H1 (cell line): ENCODE data around the gene DACT1. TPM values are rescaled to one million over a fixed set of nuclear protein-coding genes. Genes with fewer than 3 reads are reported as not detected.

Source experiments
- CTCF ChIA-PET: fragments of 300-600 bp; sonication (Branson Sonifier 250); formaldehyde crosslinking; loops from one replicate; lab custom pipeline; 2021; ENCODE audit not compliant: partially characterized antibody; lab: Charles Lee
- POLR2A ChIA-PET: fragments of 300-600 bp; sonication (Branson Sonifier 250); formaldehyde crosslinking; loops from one replicate; lab custom pipeline; 2021; ENCODE audit warnings: inconsistent platforms; ENCODE audit not compliant: partially characterized antibody; lab: Charles Lee
- DNase-seq, 2 experiments: peaks; one replicate each; pipeline versions ENCODE4 v3.0.0 to v3.0.0-alpha.2; 2010 to 2022; ENCODE audit warnings: low spot score in 2 of 2, low read depth in 1 of 2, mixed read lengths in 1 of 2
- FAIRE-seq: peaks from 2 replicates; lab custom pipeline; 2011; peaks lifted over from hg19 to GRCh38; lab: Jason Lieb, UNC
- H2AFZ ChIP-seq: 2 replicates; pipeline ENCODE4 v1.8.1; 2012; ENCODE audit warnings: low read length, inconsistent platforms
- H2AK5ac ChIP-seq: 2 replicates; pipeline ENCODE4 v1.6.1; 2013; ENCODE audit warnings: low read depth, low read length
- H2BK120ac ChIP-seq: replicated peaks from 2 replicates; pipeline ENCODE3; 2013; ENCODE audit warnings: low read depth, low read length, inconsistent platforms
- H2BK12ac ChIP-seq: 2 replicates; pipeline ENCODE4 v1.6.1; 2013; ENCODE audit warnings: low read depth, low read length
- H2BK15ac ChIP-seq: 2 replicates; pipeline ENCODE4 v1.6.1; 2013; ENCODE audit warnings: low read length
- H2BK20ac ChIP-seq: 2 replicates; pipeline ENCODE4 v1.6.1; 2013; ENCODE audit warnings: low read length
- H2BK5ac ChIP-seq: 2 replicates; pipeline ENCODE4 v1.6.1; 2013; ENCODE audit warnings: low read depth, low read length
- H3K14ac ChIP-seq: 2 replicates; pipeline ENCODE4 v1.6.1; 2013; ENCODE audit warnings: inconsistent platforms; ENCODE audit not compliant: insufficient read length
- H3K18ac ChIP-seq: 2 replicates; pipeline ENCODE4 v1.6.1; 2013; ENCODE audit warnings: low read length; ENCODE audit errors: extremely low read depth
- H3K23ac ChIP-seq: 2 replicates; pipeline ENCODE4 v1.6.1; 2013; ENCODE audit warnings: inconsistent platforms; ENCODE audit not compliant: insufficient read length
- H3K23me2 ChIP-seq: 2 replicates; pipeline ENCODE4 v1.6.1; 2013; ENCODE audit warnings: low read depth, low read length
- H3K27ac ChIP-seq: 2 replicates; pipeline ENCODE4 v1.6.1; 2011; ENCODE audit warnings: low read depth, low read length, inconsistent platforms
- H3K27me3 ChIP-seq, 4 experiments: replicated peaks in 1 of 4; 1 replicate in 1 of 4; 2 replicates in 3 of 4; pipeline versions ENCODE4 v1.6.1 to v1.8.1; 2011 to 2013; ENCODE audit warnings: low read length in 3 of 4, mild to moderate bottlenecking in 3 of 4, inconsistent platforms in 2 of 4, mixed read lengths in 2 of 4, moderate library complexity in 1 of 4; ENCODE audit not compliant: control insufficient read depth in 3 of 4, insufficient read depth in 3 of 4; ENCODE audit errors: extremely low read depth in 1 of 4
- H3K36me3 ChIP-seq, 4 experiments: 2 replicates each; pipeline versions ENCODE4 v1.6.1 to v1.8.1; 2011 to 2013; ENCODE audit warnings: mild to moderate bottlenecking in 4 of 4, low read length in 3 of 4, moderate library complexity in 2 of 4, control low read depth in 1 of 4, inconsistent platforms in 1 of 4; ENCODE audit not compliant: insufficient read depth in 4 of 4, control insufficient read depth in 2 of 4
- H3K4ac ChIP-seq: replicated peaks from 2 replicates; pipeline ENCODE3; 2013; ENCODE audit warnings: low read length, low read depth, mixed read lengths, inconsistent platforms; ENCODE audit not compliant: insufficient read length
- H3K4me1 ChIP-seq, 4 experiments: replicated peaks in 1 of 4; 1 replicate in 1 of 4; 2 replicates in 3 of 4; pipeline versions ENCODE4 v1.6.1 to v1.8.1; 2011 to 2013; ENCODE audit warnings: low read length in 3 of 4, inconsistent platforms in 2 of 4, mixed read lengths in 1 of 4; ENCODE audit not compliant: insufficient read depth in 4 of 4, control insufficient read depth in 3 of 4
- H3K4me2 ChIP-seq, 2 experiments: 2 replicates each; pipeline versions ENCODE4 v1.6.1 to v1.8.1; 2011 to 2013; ENCODE audit warnings: low read depth in 2 of 2, low read length in 2 of 2, control low read depth in 1 of 2, inconsistent platforms in 1 of 2, mild to moderate bottlenecking in 1 of 2; ENCODE audit not compliant: insufficient read depth in 1 of 2
- H3K4me3 ChIP-seq, 4 experiments: fragments of 200-600, 300-600 bp in 1 of 4; sonication (generic), shearing (Covaris generic), sonication (Bioruptor Twin) in 1 of 4; 2 replicates each; pipeline versions ENCODE4 v1.5.1 to v1.8.1; 2011 to 2016; ENCODE audit warnings: low read length in 4 of 4, low read depth in 3 of 4, control low read depth in 2 of 4, inconsistent platforms in 2 of 4, mild to moderate bottlenecking in 2 of 4, mixed read lengths in 1 of 4, moderate library complexity in 1 of 4; ENCODE audit not compliant: insufficient read depth in 2 of 4; ENCODE audit errors: extremely low read depth in 1 of 4
- H3K56ac ChIP-seq: replicated peaks from 2 replicates; pipeline ENCODE3; 2013; ENCODE audit warnings: low read depth, mild to moderate bottlenecking, mixed read lengths, low read length, inconsistent platforms; ENCODE audit not compliant: insufficient read length
- H3K79me1 ChIP-seq: 2 replicates; pipeline ENCODE4 v1.6.1; 2013; ENCODE audit warnings: low read depth, low read length, control low read depth
- H3K79me2 ChIP-seq, 2 experiments: 2 replicates each; pipeline versions ENCODE4 v1.6.1 to v1.8.1; 2012 to 2013; ENCODE audit warnings: low read length in 2 of 2, mild to moderate bottlenecking in 2 of 2, inconsistent platforms in 1 of 2; ENCODE audit not compliant: insufficient read depth in 2 of 2, control insufficient read depth in 1 of 2
- H3K9ac ChIP-seq, 4 experiments: replicated peaks in 1 of 4; 1 replicate in 1 of 4; 2 replicates in 3 of 4; pipeline versions ENCODE4 v1.6.1 to v1.8.1; 2011 to 2013; ENCODE audit warnings: low read depth in 3 of 4, low read length in 3 of 4, control low read depth in 2 of 4, mild to moderate bottlenecking in 2 of 4, moderate library complexity in 2 of 4, inconsistent platforms in 1 of 4; ENCODE audit errors: extremely low read depth in 1 of 4
- H3K9me3 ChIP-seq, 2 experiments: 2 replicates each; pipeline versions ENCODE4 v1.6.1 to v1.8.1; 2012 to 2013; ENCODE audit warnings: mild to moderate bottlenecking in 2 of 2, moderate library complexity in 2 of 2, control low read depth in 1 of 2, inconsistent platforms in 1 of 2, low read depth in 1 of 2, low read length in 1 of 2, mixed read lengths in 1 of 2; ENCODE audit not compliant: insufficient read depth in 2 of 2
- H4K20me1 ChIP-seq, 2 experiments: replicated peaks in 1 of 2; 2 replicates each; pipeline versions ENCODE3 to v1.8.1; 2011 to 2013; ENCODE audit warnings: inconsistent platforms in 2 of 2, low read length in 2 of 2, mild to moderate bottlenecking in 1 of 2; ENCODE audit not compliant: insufficient read depth in 2 of 2, control insufficient read depth in 1 of 2
- H4K5ac ChIP-seq: 2 replicates; pipeline ENCODE4 v1.6.1; 2013; ENCODE audit warnings: low read length, low read depth, mixed read lengths, inconsistent platforms; ENCODE audit not compliant: insufficient read length
- H4K8ac ChIP-seq: 2 replicates; pipeline ENCODE4 v1.8.0; 2013; ENCODE audit warnings: mild to moderate bottlenecking, moderate library complexity, low read length, inconsistent platforms; ENCODE audit not compliant: insufficient read depth; ENCODE audit errors: extremely low read depth
- H4K91ac ChIP-seq: replicated peaks from 2 replicates; pipeline ENCODE3; 2013; ENCODE audit warnings: low read length, mixed read lengths, inconsistent platforms; ENCODE audit not compliant: insufficient read length
- EP300 ChIP-seq, 2 experiments: IDR thresholded peaks; 1 replicate in 1 of 2; 2 replicates in 1 of 2; pipeline ENCODE4 v1.6.1; 2011 to 2012; ENCODE audit warnings: low read depth in 2 of 2, low read length in 2 of 2, mild to moderate bottlenecking in 2 of 2, borderline replicate concordance in 1 of 2, inconsistent platforms in 1 of 2, moderate library complexity in 1 of 2
- FOSL1 ChIP-seq: IDR thresholded peaks from 2 replicates; pipeline ENCODE4 v1.6.1; 2011; ENCODE audit warnings: mild to moderate bottlenecking, low read depth, low read length, moderate library complexity; ENCODE audit not compliant: insufficient read depth
- GABPA ChIP-seq: IDR thresholded peaks from 2 replicates; pipeline ENCODE4 v1.6.1; 2011; ENCODE audit warnings: mild to moderate bottlenecking, low read length, moderate library complexity, borderline replicate concordance; ENCODE audit not compliant: insufficient read depth
- JUND ChIP-seq: IDR thresholded peaks from 2 replicates; pipeline ENCODE4 v1.6.1; 2011; ENCODE audit warnings: mild to moderate bottlenecking, improper control_type of control experiment, low read length
- PHF8 ChIP-seq: fragments of 200-600 bp; sonication (generic); conservative IDR thresholded peaks from 2 replicates; pipeline ENCODE4 v1.7.1; 2012; ENCODE audit warnings: low read depth, mild to moderate bottlenecking, inconsistent platforms, low read length, moderate library complexity
- SRF ChIP-seq: IDR thresholded peaks from 2 replicates; pipeline ENCODE4 v1.6.1; 2011; ENCODE audit warnings: mild to moderate bottlenecking, low read depth, low read length, moderate library complexity
- TAF1 ChIP-seq: IDR thresholded peaks from 2 replicates; pipeline ENCODE4 v1.6.1; 2011; ENCODE audit warnings: mild to moderate bottlenecking, low read depth, low read length
- TBP ChIP-seq: IDR thresholded peaks from 2 replicates; pipeline ENCODE4 v1.6.1; 2011; ENCODE audit warnings: low read depth, low read length, improper control_type of control experiment
- TEAD4 ChIP-seq: IDR thresholded peaks from 2 replicates; pipeline ENCODE4 v1.6.1; 2012; ENCODE audit warnings: low read depth, low read length, inconsistent platforms, mixed read lengths
- WGBS, 2 experiments: shearing (Covaris generic) in 1 of 2; methylation state at CpG; one replicate each; pipeline versions ENCODE4 v1.1.6 to v1.1.7; 2013 to 2015; ENCODE audit warnings: low lambda C conversion rate in 2 of 2, mixed read lengths in 2 of 2, inconsistent platforms in 1 of 2, low coverage in 1 of 2, missing lambda C conversion rate in 1 of 2; ENCODE audit not compliant: insufficient replicate concordance in 2 of 2, insufficient coverage in 1 of 2, insufficient read length in 1 of 2; ENCODE audit errors: extremely low coverage in 1 of 2, missing lambda C conversion rate in 1 of 2; 5-methylcytosine and 5-hydroxymethylcytosine counted together
- polyA plus RNA-seq, 7 experiments: library from polyadenylated mRNA; depleted of rRNA in 3 of 7; stranded (reverse) in 5 of 7; unstranded in 2 of 7; fragments of >200 nt in 5 of 7; fragments of 200-250 nt in 2 of 7; gene quantifications; 1 replicate in 5 of 7; 2 replicates in 1 of 7; 4 replicates in 1 of 7; pipeline versions ENCODE4 v1.2.1 to v1.2.3, GENCODE V29; 2011 to 2013; ENCODE audit warnings: missing spikeins in 2 of 7, mixed read lengths in 2 of 7
- total RNA-seq: library from RNA; stranded (reverse); fragmentation: NEBNext Ultra II Directional; extraction: Animal tissue kit (Norgen Biotek cat#: 25700); gene quantifications from 2 replicates; pipeline ENCODE4 v1.2.1, GENCODE V29; 2021
- TF ChIP-seq, protein P1 (sequence below), 3 experiments: IDR thresholded peaks; 1 replicate in 2 of 3; 2 replicates in 1 of 3; pipeline versions ENCODE4 v1.5.1 to v1.6.1; 2011; ENCODE audit warnings: low read length in 3 of 3, mild to moderate bottlenecking in 3 of 3, inconsistent platforms in 2 of 3, low read depth in 1 of 3, moderate library complexity in 1 of 3; ENCODE audit not compliant: insufficient read depth in 1 of 3; ENCODE audit errors: control extremely low read depth in 1 of 3

DACT1 gene
- total and polyA plus RNA-seq, 2 of the 8 experiments (the other 6 are each of a cell fraction or from before 2014, with no cell fraction given): 3.2 to 29.8 TPM

DNA sequence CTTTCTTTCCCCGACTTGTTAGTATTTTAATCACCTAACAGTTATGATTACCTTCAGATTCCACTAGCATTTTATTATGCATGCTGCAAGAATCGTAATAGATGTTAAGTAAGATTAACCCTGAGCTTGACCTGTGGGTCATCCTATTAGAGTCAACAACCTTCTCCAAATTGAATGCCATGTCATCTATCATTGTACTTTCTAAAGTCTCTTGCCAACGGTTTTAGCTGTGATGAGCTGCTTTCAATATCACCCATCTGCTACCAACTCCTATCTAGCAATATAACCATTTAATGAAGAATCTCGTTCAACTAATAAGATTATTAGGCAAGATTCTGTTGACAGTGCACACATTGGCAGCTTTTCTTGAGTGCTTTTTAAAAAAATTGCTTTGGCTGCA is 33.7 kb downstream of the DACT1 start:
- H4K5ac ChIP-seq: no peak overlapping the region
- H3K14ac ChIP-seq: no peak overlapping the region
- H2AFZ ChIP-seq: no peak overlapping the region
- no peak overlapping the region for H2BK20ac ChIP-seq
- H2AK5ac ChIP-seq: no peak overlapping the region
- no peak for FAIRE-seq
- ChIA-PET POLR2A (no interaction called here), CTCF (no interaction called here)
- no peak overlapping the region for H3K23ac ChIP-seq
- WGBS, 2 experiments: 90% methylated on average over 4 of the region's 4 CpGs; no CpG with 5 or more reads in 1 of the 2 experiments
- no peak overlapping the region for H2BK120ac ChIP-seq
- H4K20me1 ChIP-seq: no peaks in the 10 kb centered on the region
- no peaks in the 10 kb centered on the region; a peak in 1 of 7 replicates for H3K4me1 ChIP-seq
- H3K4me2 ChIP-seq: no peak overlapping the region
- H3K27me3 ChIP-seq: no peaks in the 10 kb centered on the region
- no peak for DNase-seq
- no peak overlapping the region for H3K4me3 ChIP-seq
- H3K79me2 ChIP-seq: no peaks in the 10 kb centered on the region
- no peak overlapping the region for H3K56ac ChIP-seq
- H4K8ac ChIP-seq: no peak overlapping the region
- no peaks in the 10 kb centered on the region; the same call in 1 of the 2 replicates for H3K23me2 ChIP-seq
- H3K4ac ChIP-seq: no peak overlapping the region
- H3K9me3 ChIP-seq: no peaks in the 10 kb centered on the region
- no peak overlapping the region for H3K18ac ChIP-seq
- H3K27ac ChIP-seq: no peak overlapping the region
- no peak overlapping the region for H3K9ac ChIP-seq
- no peak overlapping the region for H2BK5ac ChIP-seq
- H4K91ac ChIP-seq: no peak overlapping the region
- H2BK15ac ChIP-seq: no peak overlapping the region
- H3K36me3 ChIP-seq: no peaks in the 10 kb centered on the region
- no peak overlapping the region for H2BK12ac ChIP-seq
- no peaks in the 10 kb centered on the region for H3K79me1 ChIP-seq
- TF ChIP-seq PHF8 (no peak), SRF (no peak), JUND (no peak), TAF1 (no peak), FOSL1 (no peak), TBP (no peak), EP300 (IDR thresholded peaks at IDR 0.05; ENCODE audit: borderline replicate concordance in 1 of 2, low read depth in 2 of 2, low read length in 2 of 2) (no peak), TEAD4 (no peak), GABPA (no peak)
- TF ChIP-seq, protein P1, sequence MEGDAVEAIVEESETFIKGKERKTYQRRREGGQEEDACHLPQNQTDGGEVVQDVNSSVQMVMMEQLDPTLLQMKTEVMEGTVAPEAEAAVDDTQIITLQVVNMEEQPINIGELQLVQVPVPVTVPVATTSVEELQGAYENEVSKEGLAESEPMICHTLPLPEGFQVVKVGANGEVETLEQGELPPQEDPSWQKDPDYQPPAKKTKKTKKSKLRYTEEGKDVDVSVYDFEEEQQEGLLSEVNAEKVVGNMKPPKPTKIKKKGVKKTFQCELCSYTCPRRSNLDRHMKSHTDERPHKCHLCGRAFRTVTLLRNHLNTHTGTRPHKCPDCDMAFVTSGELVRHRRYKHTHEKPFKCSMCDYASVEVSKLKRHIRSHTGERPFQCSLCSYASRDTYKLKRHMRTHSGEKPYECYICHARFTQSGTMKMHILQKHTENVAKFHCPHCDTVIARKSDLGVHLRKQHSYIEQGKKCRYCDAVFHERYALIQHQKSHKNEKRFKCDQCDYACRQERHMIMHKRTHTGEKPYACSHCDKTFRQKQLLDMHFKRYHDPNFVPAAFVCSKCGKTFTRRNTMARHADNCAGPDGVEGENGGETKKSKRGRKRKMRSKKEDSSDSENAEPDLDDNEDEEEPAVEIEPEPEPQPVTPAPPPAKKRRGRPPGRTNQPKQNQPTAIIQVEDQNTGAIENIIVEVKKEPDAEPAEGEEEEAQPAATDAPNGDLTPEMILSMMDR (IDR thresholded peaks at IDR 0.05; ENCODE audit: control extremely low read depth in 1 of 3, insufficient read depth in 1 of 3, low read depth in 1 of 3, low read length in 3 of 3): no peak
